Measurements from ENCODE around the gene BMP6.
A peak's percentile ranks its signal among the peaks of the same experiment; 100 is the strongest.

Gene BMP6

DNA sequence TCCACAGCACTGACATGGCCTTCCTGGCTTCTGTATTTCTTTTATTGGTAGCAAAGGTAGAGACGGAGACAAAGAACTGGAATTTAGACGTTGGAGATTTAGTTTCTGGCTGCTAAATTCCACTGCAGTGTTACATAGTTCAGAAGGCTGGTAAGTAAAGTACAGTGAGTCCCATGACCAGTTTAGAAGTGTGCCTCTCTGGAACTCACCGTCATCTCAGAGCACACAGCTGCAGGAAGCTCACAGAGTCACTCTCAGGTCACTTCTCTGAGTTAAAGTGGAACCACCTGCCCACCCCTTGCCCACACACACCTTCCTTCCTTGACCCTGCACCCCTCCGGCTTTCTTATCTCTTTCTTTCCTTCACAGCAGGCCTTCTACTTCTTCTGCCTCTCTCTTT lies 19.6 kb upstream of the BMP6 start:
- no peak for DNase-seq (ENCODE audit: low read depth)
- no peak overlapping the region for H3K4me3 ChIP-seq (ENCODE audit: control insufficient read depth, low read depth, low read length)
- TF ChIP-seq CTCF (IDR thresholded peaks at IDR 0.05; ENCODE audit: control insufficient read depth, insufficient read depth, low read depth, low read length, missing control alignments): no peak

GRCh38 chr6:7707787-7708186 lies 18.1 kb upstream of the BMP6 start:
- DNase-seq (ENCODE audit: low read depth): peak; percentile 33
- no peak overlapping the region for H3K4me3 ChIP-seq (ENCODE audit: control insufficient read depth, low read depth, low read length)
- TF ChIP-seq CTCF (IDR thresholded peaks at IDR 0.05; ENCODE audit: control insufficient read depth, insufficient read depth, low read depth, low read length, missing control alignments): no peak

- no peak overlapping the region for H3K4me3 ChIP-seq (ENCODE audit: control insufficient read depth, low read depth, low read length)
- no peak for TF ChIP-seq CTCF (IDR thresholded peaks at IDR 0.05; ENCODE audit: control insufficient read depth, insufficient read depth, low read depth, low read length, missing control alignments)
- DNase-seq (ENCODE audit: low read depth): no peak
Observed at GRCh38 chr6:7719364-7719850, 6.5 kb upstream of the BMP6 start.

DNA sequence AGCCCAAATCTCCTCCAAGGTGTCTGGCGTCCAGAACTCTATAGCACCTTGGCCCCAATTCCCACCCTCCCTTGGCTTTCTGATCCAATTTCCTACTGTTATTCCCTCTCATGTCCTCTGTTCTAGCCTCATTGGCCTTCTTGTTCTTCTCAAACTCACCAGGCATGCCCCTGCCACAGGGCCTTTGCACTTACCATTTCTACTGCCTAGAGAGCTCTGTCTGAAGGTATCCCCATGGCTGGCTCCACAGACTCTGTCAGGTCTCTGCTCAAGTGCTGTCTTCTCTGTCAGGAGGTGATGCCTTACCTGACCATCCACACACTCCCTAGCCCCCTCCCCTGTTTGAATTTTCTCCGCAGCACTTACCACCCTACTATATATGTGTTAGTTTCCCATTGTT lies 5.6 kb upstream of the BMP6 start:
- TF ChIP-seq CTCF (IDR thresholded peaks at IDR 0.05; ENCODE audit: control insufficient read depth, insufficient read depth, low read depth, low read length, missing control alignments): no peak
- no peak for DNase-seq (ENCODE audit: low read depth)
- no peak overlapping the region for H3K4me3 ChIP-seq (ENCODE audit: control insufficient read depth, low read depth, low read length)

DNA sequence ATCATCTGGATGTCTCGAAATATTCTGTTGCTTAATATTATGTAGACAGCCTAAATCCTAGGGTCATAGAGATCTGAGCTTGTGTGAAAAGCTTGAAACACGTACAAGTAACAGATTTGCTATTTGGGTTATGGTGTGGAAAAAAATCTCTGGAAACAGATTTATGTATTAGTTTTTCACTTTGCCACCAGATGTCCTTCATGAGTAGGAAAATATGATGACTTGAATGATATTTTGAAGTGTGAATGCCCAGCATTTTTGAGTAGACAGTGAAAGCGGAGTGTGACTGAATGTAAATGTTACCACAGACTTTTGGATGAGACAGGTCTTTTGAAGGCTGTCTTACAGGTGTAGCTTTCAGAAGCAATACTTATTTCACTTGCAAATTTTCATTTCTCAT lies 4.2 kb upstream of the BMP6 start:
- DNase-seq (ENCODE audit: low read depth): no peak
- H3K4me3 ChIP-seq (ENCODE audit: control insufficient read depth, low read depth, low read length): no peak overlapping the region
- peak; percentile 32 for TF ChIP-seq CTCF (IDR thresholded peaks at IDR 0.05; ENCODE audit: control insufficient read depth, insufficient read depth, low read depth, low read length, missing control alignments)

DNA sequence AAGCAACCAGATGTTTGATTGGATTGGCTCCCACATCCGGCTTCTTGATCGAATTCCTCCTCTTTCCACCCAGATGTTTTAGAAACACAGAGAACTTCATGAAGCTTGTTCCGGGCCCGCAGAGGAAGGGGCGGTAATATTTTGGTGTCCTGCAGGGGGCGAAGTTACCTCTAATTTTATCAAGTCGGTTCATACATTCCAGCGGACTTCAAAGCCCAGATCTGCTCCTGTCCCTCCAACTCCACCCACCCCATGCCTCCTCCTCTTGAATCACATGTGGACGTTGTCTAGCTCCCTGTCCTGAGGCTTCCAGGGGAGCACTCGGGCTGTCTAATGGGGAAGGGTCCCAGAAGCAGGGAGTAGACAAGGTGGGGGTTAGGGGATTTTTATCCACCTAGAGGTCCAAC lies 2.9 kb upstream of the BMP6 start:
- peak; percentile 61 for TF ChIP-seq CTCF (IDR thresholded peaks at IDR 0.05; ENCODE audit: control insufficient read depth, insufficient read depth, low read depth, low read length, missing control alignments)
- peak; percentile 61 for DNase-seq (ENCODE audit: low read depth)
- H3K4me3 ChIP-seq (ENCODE audit: control insufficient read depth, low read depth, low read length): no peak overlapping the region

DNA sequence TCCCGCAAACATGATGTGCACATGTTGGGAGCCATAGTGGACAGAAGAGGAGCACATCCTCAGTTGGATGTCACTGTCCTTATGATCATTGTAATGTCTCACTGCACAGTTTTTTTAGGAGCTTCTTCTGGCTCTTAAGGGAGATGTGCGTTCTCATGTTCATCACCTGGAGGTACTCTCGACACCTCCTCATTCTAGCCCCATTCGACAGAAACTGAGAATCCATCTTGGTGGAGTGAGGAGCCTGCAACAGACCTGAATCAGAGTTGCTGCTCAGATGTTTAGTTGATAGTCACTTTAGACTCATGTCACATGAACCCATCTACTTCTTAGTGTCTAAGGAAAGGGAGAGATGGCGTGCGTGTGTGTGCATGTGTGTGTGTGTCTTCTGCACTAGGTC lies 2.3 kb upstream of the BMP6 start:
- no peak for DNase-seq (ENCODE audit: low read depth)
- no peak for TF ChIP-seq CTCF (IDR thresholded peaks at IDR 0.05; ENCODE audit: control insufficient read depth, insufficient read depth, low read depth, low read length, missing control alignments)
- H3K4me3 ChIP-seq (ENCODE audit: control insufficient read depth, low read depth, low read length): no peak overlapping the region

Measured in AG09309 (cell line).